Measurements from ENCODE around the gene ELMOD1.

- TF ChIP-seq POLR2AphosphoS5 (IDR thresholded peaks at IDR 0.05; ENCODE audit: low read depth, low read length) (no peak), POLR2A (IDR thresholded peaks at IDR 0.05; ENCODE audit: low read depth, low read length) (no peak)
Measured at GRCh38 chr11:107678632-107678971, 87.7 kb downstream of the ELMOD1 start.
